Measurements from ENCODE around the gene KIRREL3.

DNA sequence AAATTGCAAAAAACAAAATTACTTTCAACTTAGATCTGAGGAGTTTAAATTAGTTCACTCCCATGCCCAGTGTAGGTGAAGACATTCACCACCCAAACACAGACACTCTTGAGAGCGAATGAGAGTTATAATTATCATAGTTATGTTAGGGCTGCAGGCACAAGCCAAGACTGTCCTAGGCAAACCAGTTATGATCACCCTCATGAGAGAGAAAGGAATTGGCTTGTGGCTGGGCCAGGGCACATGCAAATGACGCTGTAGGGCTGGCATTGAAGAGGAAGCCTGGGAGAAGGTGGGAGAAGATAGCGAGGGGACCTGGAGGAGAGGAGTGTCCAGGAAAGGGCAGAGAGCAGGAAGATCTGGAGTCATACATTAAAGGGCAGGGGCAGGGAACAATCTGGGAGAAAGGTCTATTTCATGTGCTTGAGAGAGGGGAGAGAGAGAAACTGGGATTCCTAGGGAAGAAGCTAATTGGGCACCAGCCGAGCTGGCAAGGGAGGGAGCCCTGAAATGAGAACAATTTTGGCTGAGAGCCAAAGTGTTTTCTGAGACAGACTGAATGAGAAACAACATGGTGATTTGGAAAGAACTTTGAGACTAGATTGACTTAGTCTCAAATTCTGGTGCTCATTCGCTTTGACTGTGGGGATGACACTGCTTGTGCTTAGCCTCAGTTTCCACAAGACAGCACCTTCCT lies 279.9 kb downstream of the KIRREL3 start:
- TF ChIP-seq, protein P1, sequence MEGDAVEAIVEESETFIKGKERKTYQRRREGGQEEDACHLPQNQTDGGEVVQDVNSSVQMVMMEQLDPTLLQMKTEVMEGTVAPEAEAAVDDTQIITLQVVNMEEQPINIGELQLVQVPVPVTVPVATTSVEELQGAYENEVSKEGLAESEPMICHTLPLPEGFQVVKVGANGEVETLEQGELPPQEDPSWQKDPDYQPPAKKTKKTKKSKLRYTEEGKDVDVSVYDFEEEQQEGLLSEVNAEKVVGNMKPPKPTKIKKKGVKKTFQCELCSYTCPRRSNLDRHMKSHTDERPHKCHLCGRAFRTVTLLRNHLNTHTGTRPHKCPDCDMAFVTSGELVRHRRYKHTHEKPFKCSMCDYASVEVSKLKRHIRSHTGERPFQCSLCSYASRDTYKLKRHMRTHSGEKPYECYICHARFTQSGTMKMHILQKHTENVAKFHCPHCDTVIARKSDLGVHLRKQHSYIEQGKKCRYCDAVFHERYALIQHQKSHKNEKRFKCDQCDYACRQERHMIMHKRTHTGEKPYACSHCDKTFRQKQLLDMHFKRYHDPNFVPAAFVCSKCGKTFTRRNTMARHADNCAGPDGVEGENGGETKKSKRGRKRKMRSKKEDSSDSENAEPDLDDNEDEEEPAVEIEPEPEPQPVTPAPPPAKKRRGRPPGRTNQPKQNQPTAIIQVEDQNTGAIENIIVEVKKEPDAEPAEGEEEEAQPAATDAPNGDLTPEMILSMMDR (IDR thresholded peaks at IDR 0.05): no peak
- no peak for TF ChIP-seq POLR2A (IDR thresholded peaks at IDR 0.05)

Measured in esophagus squamous epithelium (tissue), 4 donors.